B cell (primary cell): Measurements from ENCODE around the gene STEAP2. TPM values are rescaled to one million over a fixed set of nuclear protein-coding genes. Genes with fewer than 3 reads are reported as not detected.

Source experiments
- ATAC-seq: fragments of 200-7000 bp; cut with Tn5 transposase; one replicate; pipeline ENCODE4 v1.10.0; 2021; ENCODE audit warnings: low read depth, mild to moderate bottlenecking, moderate number of reproducible peaks, moderate library complexity
- CTCF ChIA-PET: fragments of 350-600 bp; sonication (Branson Sonifier 250); formaldehyde crosslinking; loops from one replicate; lab custom pipeline; 2021; ENCODE audit warnings: antibody characterized with exemption, inconsistent platforms; lab: Charles Lee
- POLR2A ChIA-PET: fragments of 350-600 bp; sonication (Branson Sonifier 250); formaldehyde crosslinking; loops from one replicate; lab custom pipeline; 2021; ENCODE audit warnings: antibody characterized with exemption; lab: Charles Lee
- DNase-seq: peaks from one replicate; pipeline ENCODE4 v3.0.0; 2013
- H2AFZ ChIP-seq: 2 replicates; pipeline ENCODE4 v1.6.1; 2012; ENCODE audit warnings: mild to moderate bottlenecking, low read depth, low read length; ENCODE audit not compliant: insufficient read depth, poor library complexity, severe bottlenecking
- H3K27ac ChIP-seq, 2 donors: 1 replicate in 1 of 2; 2 replicates in 1 of 2; pipeline ENCODE4 v1.5.1; 2012 to 2013; ENCODE audit warnings: low read length in 2 of 2, mild to moderate bottlenecking in 2 of 2, moderate library complexity in 1 of 2
- H3K27me3 ChIP-seq, 4 experiments: fragments of 200-600 bp in 1 of 4; sonication (generic) in 1 of 4; replicated peaks in 1 of 4; 1 replicate in 2 of 4; 2 replicates in 2 of 4; pipeline versions ENCODE4 v1.6.1 to v1.7.0; 2013 to 2016; ENCODE audit warnings: low read length in 3 of 4, mild to moderate bottlenecking in 2 of 4, mixed read lengths in 1 of 4, moderate library complexity in 1 of 4; ENCODE audit not compliant: insufficient read depth in 4 of 4, control insufficient read depth in 3 of 4; ENCODE audit errors: control extremely low read depth in 1 of 4
- H3K36me3 ChIP-seq, 2 experiments: replicated peaks in 1 of 2; 1 replicate in 1 of 2; 2 replicates in 1 of 2; pipeline versions ENCODE4 v1.6.1 to v1.7.1; 2013; ENCODE audit warnings: low read length in 1 of 2; ENCODE audit not compliant: insufficient read depth in 2 of 2, control insufficient read depth in 1 of 2; ENCODE audit errors: control extremely low read depth in 1 of 2, extremely low read depth in 1 of 2
- H3K4me1 ChIP-seq, 2 donors: fragments of 200-600 bp in 1 of 2; sonication (generic) in 1 of 2; 1 replicate in 1 of 2; 2 replicates in 1 of 2; pipeline versions ENCODE4 v1.5.1 to v1.6.1; 2013 to 2017; ENCODE audit warnings: low read length in 2 of 2; ENCODE audit not compliant: control insufficient read depth in 2 of 2, insufficient read depth in 2 of 2
- H3K4me2 ChIP-seq: replicated peaks from 2 replicates; pipeline ENCODE3; 2012; ENCODE audit warnings: mild to moderate bottlenecking, low read depth, low read length; ENCODE audit not compliant: poor library complexity, severe bottlenecking
- H3K4me3 ChIP-seq, 5 experiments: fragments of 200-600 bp in 1 of 5; sonication (generic) in 1 of 5; 1 replicate in 3 of 5; 2 replicates in 2 of 5; pipeline versions ENCODE4 v1.5.1 to v1.7.0; 2011 to 2016; ENCODE audit warnings: low read length in 4 of 5, mild to moderate bottlenecking in 4 of 5, low read depth in 2 of 5, control low read depth in 1 of 5, moderate library complexity in 1 of 5; ENCODE audit not compliant: insufficient read depth in 1 of 5; ENCODE audit errors: control extremely low read depth in 1 of 5, extremely low read depth in 1 of 5
- H3K79me2 ChIP-seq: fragments of 200-600 bp; sonication (generic); one replicate; pipeline ENCODE4 v1.6.0; 2016; ENCODE audit warnings: low read length; ENCODE audit not compliant: control insufficient read depth, insufficient read depth
- H3K9ac ChIP-seq: fragments of 200-600 bp; sonication (generic); 2 replicates; pipeline ENCODE4 v1.6.1; 2017; ENCODE audit warnings: mild to moderate bottlenecking, low read length, moderate library complexity
- H3K9me3 ChIP-seq, 3 donors: one replicate each; pipeline versions ENCODE4 v1.6.1 to v1.7.1; 2013; ENCODE audit warnings: low read length in 2 of 3; ENCODE audit not compliant: control insufficient read depth in 2 of 3, insufficient read depth in 1 of 3; ENCODE audit errors: control extremely low read depth in 1 of 3
- H4K20me1 ChIP-seq: 2 replicates; pipeline ENCODE4 v1.6.0; 2012; ENCODE audit warnings: mild to moderate bottlenecking, low read length; ENCODE audit not compliant: insufficient read depth, control insufficient read depth, poor library complexity, severe bottlenecking
- H3K27ac Mint-ChIP-seq: one replicate; pipeline ENCODE4 v1.8.0; 2021; ENCODE audit warnings: mixed read lengths
- H3K27me3 Mint-ChIP-seq: one replicate; pipeline ENCODE4 v1.8.0; 2021; ENCODE audit warnings: mixed read lengths
- H3K4me1 Mint-ChIP-seq: one replicate; pipeline ENCODE4 v1.8.0; 2021; ENCODE audit warnings: mixed read lengths
- H3K4me3 Mint-ChIP-seq: one replicate; pipeline ENCODE4 v1.8.0; 2021; ENCODE audit warnings: mixed read lengths
- H3K9me3 Mint-ChIP-seq: one replicate; pipeline ENCODE4 v1.8.0; 2022; ENCODE audit warnings: mixed read lengths; ENCODE audit not compliant: insufficient read depth
- EZH2 ChIP-seq: IDR thresholded peaks from 2 replicates; pipeline ENCODE4 v1.6.1; 2012; ENCODE audit warnings: borderline replicate concordance, low read depth, mild to moderate bottlenecking, moderate library complexity, low read length; ENCODE audit not compliant: insufficient read depth, poor library complexity, severe bottlenecking
- WGBS: methylation state at CpG from one replicate; pipeline ENCODE4 v1.1.5; 2013; ENCODE audit warnings: missing lambda C conversion rate; ENCODE audit not compliant: insufficient coverage; 5-methylcytosine and 5-hydroxymethylcytosine counted together
- intact Hi-C: fragments of 100-400 bp; cut with micrococcal nuclease; formaldehyde crosslinking; loops from one replicate; pipeline ENCODE4 v1.10.0; 2022
- polyA plus RNA-seq: library from polyadenylated mRNA; depleted of rRNA; stranded (reverse); fragments of >200 nt; gene quantifications from 2 replicates; pipeline ENCODE4 v1.2.3, GENCODE V29; 2012
- total RNA-seq, 2 donors: library from RNA; stranded (reverse); fragments of 120-200 nt in 1 of 2; gene quantifications; 1 replicate in 1 of 2; 2 replicates in 1 of 2; pipeline versions ENCODE4 v1.2.3 to v1.2.4, GENCODE V29; 2013 to 2022
- TF ChIP-seq, protein P1 (sequence below): fragments of 200-600 bp; IDR thresholded peaks from one replicate; pipeline ENCODE4 v1.8.0; 2022; ENCODE audit warnings: antibody characterized with exemption, mild to moderate bottlenecking

The STEAP2 gene
- total and polyA plus RNA-seq, 2 donors (not counting 1 experiment from before 2014, with no cell fraction given): not detected

DNA sequence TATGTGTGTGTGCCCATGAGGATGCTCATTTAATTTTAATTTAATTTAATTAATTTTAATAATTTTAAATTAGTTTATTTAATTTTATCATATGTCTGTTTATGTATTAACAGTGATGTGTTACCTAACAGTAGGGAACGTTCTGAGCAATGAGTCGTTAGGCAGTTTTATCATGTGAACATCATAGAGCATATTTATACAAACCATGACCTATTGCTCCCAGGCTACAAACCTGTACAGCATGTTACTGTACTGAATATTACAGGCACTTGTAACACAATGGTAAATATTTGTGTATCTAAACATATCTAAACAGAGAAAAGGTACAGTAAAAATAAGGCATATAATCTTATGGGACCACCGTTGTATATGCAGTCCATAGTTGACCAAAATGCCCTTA lies 19.8 kb downstream of the STEAP2 start:
- Histone ChIP-seq H3K27ac (no peak overlapping the region), H3K9ac (no peak overlapping the region)
- H3K4me3 Mint-ChIP-seq: no peak overlapping the region

GRCh38 chr7:90232430-90232829 lies 20.9 kb downstream of the STEAP2 start:
- H3K27ac ChIP-seq: no peak overlapping the region
- H3K79me2 ChIP-seq: no peaks in the 10 kb centered on the region
- Mint-ChIP-seq H3K4me1 (no peaks in the 10 kb centered on the region), H3K27ac (no peak overlapping the region), H3K27me3 (peaks cover 11% of the 10 kb centered on the region), H3K9me3 (no peaks in the 10 kb centered on the region), H3K4me3 (no peak overlapping the region)
- no peak overlapping the region for H3K4me2 ChIP-seq
- H3K4me1 ChIP-seq: no peaks in the 10 kb centered on the region
- intact Hi-C loops: no loop called here
- no peaks in the 10 kb centered on the region for H3K36me3 ChIP-seq
- no peak overlapping the region for H2AFZ ChIP-seq
- ATAC-seq: no peak
- no peak overlapping the region for H3K9ac ChIP-seq
- no peaks in the 10 kb centered on the region for H4K20me1 ChIP-seq
- no CpG with 5 or more reads among the region's 5 CpGs for WGBS
- TF ChIP-seq, protein P1, sequence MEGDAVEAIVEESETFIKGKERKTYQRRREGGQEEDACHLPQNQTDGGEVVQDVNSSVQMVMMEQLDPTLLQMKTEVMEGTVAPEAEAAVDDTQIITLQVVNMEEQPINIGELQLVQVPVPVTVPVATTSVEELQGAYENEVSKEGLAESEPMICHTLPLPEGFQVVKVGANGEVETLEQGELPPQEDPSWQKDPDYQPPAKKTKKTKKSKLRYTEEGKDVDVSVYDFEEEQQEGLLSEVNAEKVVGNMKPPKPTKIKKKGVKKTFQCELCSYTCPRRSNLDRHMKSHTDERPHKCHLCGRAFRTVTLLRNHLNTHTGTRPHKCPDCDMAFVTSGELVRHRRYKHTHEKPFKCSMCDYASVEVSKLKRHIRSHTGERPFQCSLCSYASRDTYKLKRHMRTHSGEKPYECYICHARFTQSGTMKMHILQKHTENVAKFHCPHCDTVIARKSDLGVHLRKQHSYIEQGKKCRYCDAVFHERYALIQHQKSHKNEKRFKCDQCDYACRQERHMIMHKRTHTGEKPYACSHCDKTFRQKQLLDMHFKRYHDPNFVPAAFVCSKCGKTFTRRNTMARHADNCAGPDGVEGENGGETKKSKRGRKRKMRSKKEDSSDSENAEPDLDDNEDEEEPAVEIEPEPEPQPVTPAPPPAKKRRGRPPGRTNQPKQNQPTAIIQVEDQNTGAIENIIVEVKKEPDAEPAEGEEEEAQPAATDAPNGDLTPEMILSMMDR: no peak
- no peak for TF ChIP-seq EZH2
- CTCF ChIA-PET: no interaction called here
- POLR2A ChIA-PET: no interaction called here
- no peak for DNase-seq
- no peak overlapping the region for H3K4me3 ChIP-seq
- peaks cover 0 to 3% (median 1%) of the 10 kb centered on the region in 4 experiments for H3K27me3 ChIP-seq
- no peaks in the 10 kb centered on the region for H3K9me3 ChIP-seq

More for the DNA sequence above, 19.8 kb downstream of the STEAP2 start:
- Histone ChIP-seq H2AFZ (no peak overlapping the region), H3K4me2 (no peak overlapping the region), H3K9me3 (no peaks in the 10 kb centered on the region), H3K4me3 (no peak overlapping the region), H3K4me1 (no peaks in the 10 kb centered on the region), H3K79me2 (no peaks in the 10 kb centered on the region), H4K20me1 (no peaks in the 10 kb centered on the region), H3K36me3 (no peaks in the 10 kb centered on the region), H3K27me3 (peaks cover 0 to 3% (median 0%) of the 10 kb centered on the region in 4 experiments)
- H3K4me1 Mint-ChIP-seq: no peaks in the 10 kb centered on the region
- H3K27ac Mint-ChIP-seq: no peak overlapping the region
- H3K27me3 Mint-ChIP-seq: peaks cover 5% of the 10 kb centered on the region
- no peak for DNase-seq
- intact Hi-C loops: no loop called here
- TF ChIP-seq, protein P1: no peak
- no peak for TF ChIP-seq EZH2
- WGBS: no CpG with 5 or more reads among the region's 3 CpGs
- H3K9me3 Mint-ChIP-seq: no peaks in the 10 kb centered on the region
- ChIA-PET POLR2A (no interaction called here), CTCF (no interaction called here)
- no peak for ATAC-seq
